SJCRH30 (cell line): ENCODE data around the gene NKIRAS2. TPM values are rescaled to one million over a fixed set of nuclear protein-coding genes. Genes with fewer than 3 reads are reported as not detected.
"Not testable (repeated sequence)": the region's sequence is repeated elsewhere in the genome, so short reads cannot be mapped to it uniquely, and the experiment has no call there.

Experiments used
- DNase-seq, 2 experiments: peaks; one replicate each; pipeline ENCODE4 v3.0.0-alpha.2; 2015 to 2020
- H3K27ac ChIP-seq: fragments of 250-450 bp; sonication (Bioruptor Pico); 2 replicates; pipeline ENCODE4 v1.5.1; 2020; ENCODE audit warnings: mild to moderate bottlenecking, moderate library complexity
- H3K27me3 ChIP-seq: fragments of 250-450 bp; sonication (Bioruptor Pico); 2 replicates; pipeline ENCODE4 v1.5.1; 2020; ENCODE audit warnings: mild to moderate bottlenecking, moderate library complexity
- H3K36me3 ChIP-seq: fragments of 250-450 bp; sonication (Bioruptor Pico); 2 replicates; pipeline ENCODE4 v1.5.1; 2020; ENCODE audit warnings: mild to moderate bottlenecking, moderate library complexity
- H3K4me1 ChIP-seq: fragments of 250-450 bp; sonication (Bioruptor Pico); 2 replicates; pipeline ENCODE4 v1.5.1; 2020; ENCODE audit warnings: mild to moderate bottlenecking, moderate library complexity
- H3K4me3 ChIP-seq: fragments of 250-450 bp; sonication (Bioruptor Pico); 2 replicates; pipeline ENCODE4 v1.5.1; 2020; ENCODE audit warnings: mild to moderate bottlenecking, moderate library complexity
- H3K9me3 ChIP-seq: fragments of 250-450 bp; sonication (Bioruptor Pico); replicated peaks from 2 replicates; pipeline ENCODE4 v1.5.1; 2020; ENCODE audit warnings: mild to moderate bottlenecking, moderate library complexity
- total RNA-seq: library from RNA; depleted of rRNA; stranded (reverse); fragments of >200 nt; shearing (Covaris generic); gene quantifications from 2 replicates; pipeline ENCODE4 v1.2.3, GENCODE V29; 2014

The NKIRAS2 gene
- total RNA-seq, 1 experiment from 2014 or later = 80.3 TPM

DNA sequence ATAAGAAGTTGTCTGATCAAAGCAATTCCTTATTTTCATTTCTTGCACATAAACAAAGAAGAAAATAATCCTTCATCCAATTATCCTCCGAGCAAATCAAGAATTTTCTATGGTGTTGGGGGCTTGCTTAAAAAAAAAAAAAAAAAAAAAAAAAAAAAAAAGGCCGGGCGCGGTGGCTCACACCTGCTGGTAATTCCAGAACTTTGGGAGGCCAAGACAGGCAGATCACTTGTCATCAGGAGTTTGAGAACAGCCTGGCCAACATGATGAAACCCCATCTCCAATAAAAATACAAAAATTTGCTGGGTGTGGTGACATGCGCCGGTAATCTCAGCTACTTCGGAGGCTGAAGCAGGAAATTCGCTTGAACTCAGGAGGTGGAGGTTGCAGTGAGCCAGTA lies 34.0 kb upstream of the NKIRAS2 start:
- Histone ChIP-seq H3K4me1 (0 out of 2 replicates have a peak, but pooled peaks cover 7% of the 10 kb centered on the region), H3K36me3 (peaks cover 87% of the 10 kb centered on the region), H3K27ac (no peak overlapping the region), H3K9me3 (no peaks in the 10 kb centered on the region), H3K4me3 (no peak overlapping the region), H3K27me3 (no peaks in the 10 kb centered on the region)
- DNase-seq = no peak

DNA sequence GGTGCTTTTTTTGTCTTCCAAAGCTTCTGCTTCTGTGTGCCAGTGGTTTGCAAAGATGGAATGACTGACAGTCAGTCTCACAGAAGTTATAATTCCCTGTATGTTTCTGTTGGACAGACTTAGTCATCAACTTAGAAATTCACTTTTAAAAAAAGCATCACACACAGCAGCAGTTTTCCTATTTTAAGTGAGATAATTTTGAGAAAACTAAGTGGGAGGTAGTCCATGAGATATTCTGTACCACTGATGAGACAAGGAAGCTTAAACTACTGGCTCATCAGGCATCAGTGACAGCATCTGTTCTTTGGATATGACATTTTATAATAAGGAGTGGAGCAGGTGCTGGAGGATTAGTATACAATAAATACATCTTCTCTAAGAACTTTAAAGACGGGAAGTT lies 33.3 kb upstream of the NKIRAS2 start:
- Histone ChIP-seq H3K27me3 (no peaks in the 10 kb centered on the region), H3K9me3 (no peaks in the 10 kb centered on the region), H3K4me1 (peaks cover 8% of the 10 kb centered on the region), H3K27ac (no peak overlapping the region), H3K36me3 (peaks cover 88% of the 10 kb centered on the region), H3K4me3 (no peak overlapping the region)
- no peak for DNase-seq

GRCh38 chr17:41987642-41988041 lies 32.2 kb upstream of the NKIRAS2 start:
- Histone ChIP-seq H3K4me1 (peaks cover 16% of the 10 kb centered on the region), H3K4me3 (no peak overlapping the region), H3K27ac (no peak overlapping the region), H3K27me3 (no peaks in the 10 kb centered on the region), H3K9me3 (no peaks in the 10 kb centered on the region), H3K36me3 (peaks cover 81% of the 10 kb centered on the region)
- DNase-seq = no peak

GRCh38 chr17:41988418-41988817 lies 31.5 kb upstream of the NKIRAS2 start:
- Histone ChIP-seq H3K4me3 (no peak overlapping the region), H3K36me3 (peaks cover 75% of the 10 kb centered on the region), H3K27me3 (no peaks in the 10 kb centered on the region), H3K4me1 (peaks cover 24% of the 10 kb centered on the region), H3K27ac (no peak overlapping the region), H3K9me3 (no peaks in the 10 kb centered on the region)
- DNase-seq = no peak

- Histone ChIP-seq H3K4me1 (peaks cover 23% of the 10 kb centered on the region), H3K27me3 (no peaks in the 10 kb centered on the region), H3K36me3 (peaks cover 76% of the 10 kb centered on the region), H3K27ac (no peak overlapping the region), H3K9me3 (no peaks in the 10 kb centered on the region), H3K4me3 (no peak overlapping the region)
- no peak for DNase-seq
Measured at GRCh38 chr17:41989702-41990419, 30.0 kb upstream of the NKIRAS2 start.

DNA sequence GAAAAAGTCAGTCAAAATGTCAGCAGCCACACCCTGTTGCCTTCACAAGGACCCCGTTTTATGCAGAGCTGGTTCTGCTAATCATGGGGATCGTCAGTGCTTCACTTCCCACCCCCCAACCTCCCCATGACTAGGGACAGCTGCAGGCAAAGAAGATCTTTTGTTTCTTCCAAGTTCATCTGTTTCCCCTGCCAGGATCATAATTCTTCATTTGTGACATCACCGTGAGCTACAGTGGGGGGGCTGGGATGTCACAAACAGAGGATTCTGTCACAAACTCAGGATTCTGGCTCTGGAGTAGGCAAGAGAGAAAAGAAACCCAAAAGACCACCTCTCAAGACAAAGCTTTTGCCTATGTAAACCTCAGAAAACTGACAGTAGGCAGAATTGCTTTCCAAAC lies 27.3 kb upstream of the NKIRAS2 start:
- peak; percentile 90 to 95 for DNase-seq
- Histone ChIP-seq H3K27ac (peak overlapping the region; percentile 91), H3K36me3 (peaks cover 76% of the 10 kb centered on the region), H3K4me3 (no peak overlapping the region), H3K9me3 (no peaks in the 10 kb centered on the region), H3K27me3 (no peaks in the 10 kb centered on the region), H3K4me1 (peaks cover 23% of the 10 kb centered on the region)

- H3K36me3 ChIP-seq = peaks cover 69% of the 10 kb centered on the region
- DNase-seq = no peak
- H3K27me3 ChIP-seq = no peaks in the 10 kb centered on the region
- no peak overlapping the region for H3K4me3 ChIP-seq
- H3K9me3 ChIP-seq = no peaks in the 10 kb centered on the region
- no peak overlapping the region for H3K27ac ChIP-seq
- peaks cover 15% of the 10 kb centered on the region for H3K4me1 ChIP-seq
Measured at GRCh38 chr17:41996855-41997164, 23.1 kb upstream of the NKIRAS2 start.

DNA sequence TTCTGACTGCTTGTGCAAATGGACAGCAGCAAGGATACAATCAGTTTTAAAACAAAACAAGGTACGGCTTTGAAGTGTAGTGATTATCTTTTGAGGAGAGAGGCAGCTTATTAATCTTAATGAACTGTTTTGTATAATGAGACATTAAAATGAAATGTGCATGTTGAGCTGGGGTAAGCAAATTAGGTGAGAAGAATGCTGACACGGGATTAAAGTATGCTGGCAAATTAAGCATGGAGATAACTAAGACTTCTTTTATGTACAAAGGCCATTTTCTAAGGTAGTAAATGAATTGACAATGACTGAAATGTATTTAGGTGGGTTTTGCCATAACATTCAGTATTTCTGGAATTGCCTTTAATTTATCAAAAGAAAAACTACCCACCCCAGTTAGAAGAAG lies 21.4 kb upstream of the NKIRAS2 start:
- Histone ChIP-seq H3K9me3 (no peaks in the 10 kb centered on the region), H3K36me3 (peaks cover 78% of the 10 kb centered on the region)

DNA sequence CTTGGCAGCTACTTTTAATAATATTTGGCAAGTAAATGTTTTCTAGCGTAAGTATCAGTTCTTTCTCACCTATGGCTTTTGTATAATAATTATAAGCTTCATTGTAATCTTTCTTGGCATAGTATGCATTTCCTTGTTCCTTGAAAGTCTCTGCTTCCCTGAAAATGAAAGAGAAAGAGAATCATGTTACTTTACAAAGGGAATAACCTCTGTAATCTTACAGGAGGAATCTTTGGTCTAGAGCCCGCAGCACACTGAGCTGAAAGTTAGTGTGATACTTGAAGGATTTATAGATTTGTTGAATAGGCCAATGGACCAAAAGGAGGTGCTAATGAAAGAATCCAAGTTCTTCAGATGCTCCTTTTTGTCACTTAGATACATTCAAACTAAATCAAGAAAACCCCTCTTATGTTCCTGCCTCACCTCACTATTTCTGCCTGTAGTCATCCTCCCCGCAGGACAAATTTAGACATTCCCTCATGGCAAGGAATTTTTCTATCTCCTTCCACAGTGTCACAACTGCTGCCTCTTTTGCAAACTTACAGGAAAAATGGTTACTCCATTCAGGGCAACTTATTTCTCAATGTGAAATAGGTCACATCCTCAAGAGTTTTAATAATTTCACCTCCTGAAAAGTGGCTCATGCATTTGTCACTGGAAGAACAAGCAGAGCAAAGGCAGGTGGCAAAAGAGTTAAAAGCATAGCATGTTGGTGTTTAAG lies 19.3 kb upstream of the NKIRAS2 start:
- Histone ChIP-seq H3K27ac (no peak overlapping the region), H3K36me3 (peaks cover 65% of the 10 kb centered on the region), H3K27me3 (no peaks in the 10 kb centered on the region), H3K4me3 (no peak overlapping the region), H3K9me3 (no peaks in the 10 kb centered on the region), H3K4me1 (no peaks in the 10 kb centered on the region; the same call in 1 of the 2 replicates)
- DNase-seq = no peak

More for the DNA sequence above, 21.4 kb upstream of the NKIRAS2 start:
- H3K27me3 ChIP-seq = no peaks in the 10 kb centered on the region
- H3K27ac ChIP-seq = no peak overlapping the region
- H3K4me1 ChIP-seq = peaks cover under 1% of the 10 kb centered on the region; the same call in 1 of the 2 replicates
- DNase-seq = no peak
- no peak overlapping the region for H3K4me3 ChIP-seq

GRCh38 chr17:42001729-42002128 lies 18.2 kb upstream of the NKIRAS2 start:
- Histone ChIP-seq H3K27me3 (no peaks in the 10 kb centered on the region), H3K4me3 (no peak overlapping the region), H3K4me1 (no peaks in the 10 kb centered on the region; the same call in 1 of the 2 replicates), H3K27ac (no peak overlapping the region), H3K9me3 (no peaks in the 10 kb centered on the region), H3K36me3 (peaks cover 54% of the 10 kb centered on the region)
- DNase-seq = no peak

GRCh38 chr17:42002175-42002791 lies 17.6 kb upstream of the NKIRAS2 start:
- no peak overlapping the region; the same call in 1 of the 2 replicates for H3K27ac ChIP-seq
- DNase-seq = no peak
- H3K4me3 ChIP-seq = no peak overlapping the region
- H3K27me3 ChIP-seq = no peaks in the 10 kb centered on the region
- no peaks in the 10 kb centered on the region for H3K9me3 ChIP-seq
- no peaks in the 10 kb centered on the region; the same call in 1 of the 2 replicates for H3K4me1 ChIP-seq
- peaks cover 50% of the 10 kb centered on the region for H3K36me3 ChIP-seq

DNA sequence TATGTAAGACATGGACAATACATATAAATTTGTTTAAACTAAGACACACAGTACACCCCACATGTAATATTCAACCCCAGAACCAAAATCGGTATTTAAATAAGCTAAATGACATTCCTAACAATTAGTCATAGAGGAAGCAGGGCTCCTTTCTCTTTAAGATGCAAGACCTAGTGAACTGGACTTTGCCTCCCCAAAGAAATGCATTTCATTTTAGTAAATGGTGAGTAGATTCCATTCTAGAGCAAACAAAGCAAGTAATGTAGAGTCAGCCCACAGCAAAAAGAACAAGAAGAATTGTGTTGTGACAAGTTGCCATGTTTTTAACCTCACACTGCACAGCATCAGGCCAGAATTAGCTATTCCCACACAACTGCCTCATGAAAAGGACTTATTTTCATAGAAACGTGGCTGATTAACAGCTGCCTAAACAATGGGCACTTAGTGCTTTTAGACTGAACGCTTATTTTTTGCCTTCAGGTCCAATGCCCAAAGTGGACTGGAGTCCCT lies 17.0 kb upstream of the NKIRAS2 start:
- Histone ChIP-seq H3K36me3 (peaks cover 45% of the 10 kb centered on the region), H3K27me3 (no peaks in the 10 kb centered on the region), H3K27ac (no peak overlapping the region; the same call in 1 of the 2 replicates), H3K9me3 (no peaks in the 10 kb centered on the region), H3K4me1 (no peaks in the 10 kb centered on the region; the same call in 1 of the 2 replicates), H3K4me3 (no peak overlapping the region)
- no peak for DNase-seq

DNA sequence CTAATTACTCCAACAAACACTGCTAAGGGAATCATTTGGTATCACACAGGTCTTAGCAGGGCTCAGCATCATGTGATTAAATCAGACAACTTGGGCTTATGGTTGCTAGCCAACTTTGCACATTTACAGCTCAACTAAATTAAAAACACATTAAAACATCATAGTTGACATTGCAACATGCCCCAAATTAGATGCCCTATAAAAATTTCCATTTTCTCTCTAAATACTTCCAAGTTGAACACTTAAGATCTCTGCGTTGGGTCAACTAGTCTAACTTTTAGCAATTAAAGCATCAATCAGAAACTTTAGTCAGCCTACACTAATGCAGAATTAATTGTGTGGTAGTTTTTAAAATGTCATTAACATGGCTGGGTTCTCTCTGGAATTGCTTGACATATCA lies 14.7 kb upstream of the NKIRAS2 start:
- no peak for DNase-seq
- no peaks in the 10 kb centered on the region; the same call in 1 of the 2 replicates for H3K4me1 ChIP-seq
- no peaks in the 10 kb centered on the region for H3K27me3 ChIP-seq
- no peak overlapping the region for H3K4me3 ChIP-seq
- no peaks in the 10 kb centered on the region for H3K9me3 ChIP-seq
- H3K27ac ChIP-seq = no peak overlapping the region
- peaks cover 41% of the 10 kb centered on the region for H3K36me3 ChIP-seq

DNA sequence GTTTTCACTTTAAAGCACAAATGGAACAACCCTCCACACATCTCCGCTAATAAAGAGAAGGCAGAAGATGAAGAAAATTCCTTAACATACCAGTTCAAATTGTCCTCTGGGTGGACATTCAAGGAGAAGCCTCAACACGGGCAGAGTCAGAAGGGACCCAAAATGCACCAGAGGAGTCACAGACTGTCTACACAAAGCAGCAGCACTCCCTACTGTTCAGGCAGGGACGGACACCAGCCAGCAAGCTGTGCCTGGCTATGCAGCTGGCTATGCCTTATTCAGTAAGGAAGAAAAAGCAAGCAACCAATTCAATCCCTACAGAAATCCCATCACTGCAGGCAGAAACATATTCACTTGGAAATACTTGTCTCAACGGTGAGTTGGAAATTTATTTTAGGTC lies 10.7 kb upstream of the NKIRAS2 start:
- no peaks in the 10 kb centered on the region for H3K27me3 ChIP-seq
- H3K4me1 ChIP-seq = no peaks in the 10 kb centered on the region
- DNase-seq = peak in 1 of 2 experiments; percentile 35
- H3K36me3 ChIP-seq = peaks cover 15% of the 10 kb centered on the region
- H3K9me3 ChIP-seq = no peaks in the 10 kb centered on the region
- H3K4me3 ChIP-seq = no peak overlapping the region
- no peak overlapping the region for H3K27ac ChIP-seq

DNA sequence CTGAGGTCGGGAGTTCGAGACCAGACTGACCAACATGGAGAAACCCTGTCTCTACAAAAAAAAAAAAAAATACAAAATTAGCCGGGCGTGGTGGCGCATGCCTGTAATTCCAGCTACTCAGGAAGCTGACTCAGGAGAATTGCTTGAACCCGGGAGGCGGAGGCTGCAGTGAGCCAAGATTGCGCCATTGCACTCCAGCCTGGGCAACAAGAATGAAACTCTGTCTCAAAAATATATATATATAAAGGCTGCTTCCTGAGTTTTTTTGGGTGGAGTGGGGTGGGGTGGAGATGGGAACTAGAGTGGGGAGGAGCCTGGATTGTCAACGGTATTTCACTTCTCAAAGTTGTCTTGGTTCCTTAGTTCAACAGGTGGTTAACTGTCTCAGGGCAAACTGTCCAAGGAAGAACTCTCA lies 9.6 kb upstream of the NKIRAS2 start:
- H3K4me3 ChIP-seq, H3K27ac ChIP-seq, H3K4me1 ChIP-seq, H3K27me3 ChIP-seq, DNase-seq, H3K9me3 ChIP-seq: not testable (repeated sequence)
- H3K36me3 ChIP-seq = peaks cover 19% of the 10 kb centered on the region
